ENCODE data around the gene ENOX2. TPM values are rescaled to one million over a fixed set of nuclear protein-coding genes. Genes with fewer than 3 reads are reported as not detected.

ENOX2 gene
- total and polyA plus RNA-seq, 8 donors, result 1.1 to 6.4 (median 4.7) TPM

GRCh38 chrX:130909469-130910136 lies 6.6 kb upstream of the ENOX2 start:
- Histone ChIP-seq H3K9me3 (no peaks in the 10 kb centered on the region), H3K4me1 (no peaks in the 10 kb centered on the region), H3K27me3 (no peaks in the 10 kb centered on the region), H3K36me3 (no peaks in the 10 kb centered on the region), H3K4me3 (no peak overlapping the region), H3K27ac (no peak overlapping the region)
- DNase-seq (no peak), ATAC-seq (peak in 1 of 4 donors; percentile 26), FAIRE-seq (no peak)
- no peak for TF ChIP-seq CTCF (IDR thresholded peaks at IDR 0.05)
- intact Hi-C loops (cut with DNase I), result loop anchor here in 2 of 3 donors (5.0 to 10.0 kb wide), 4 partner anchors 365 to 517 kb away; no protein-coding TSS in a partner anchor
- whole genome bisulfite sequencing, 2 donors, result 73 to 75% methylated on average over 2 of the region's 2 CpGs

DNA sequence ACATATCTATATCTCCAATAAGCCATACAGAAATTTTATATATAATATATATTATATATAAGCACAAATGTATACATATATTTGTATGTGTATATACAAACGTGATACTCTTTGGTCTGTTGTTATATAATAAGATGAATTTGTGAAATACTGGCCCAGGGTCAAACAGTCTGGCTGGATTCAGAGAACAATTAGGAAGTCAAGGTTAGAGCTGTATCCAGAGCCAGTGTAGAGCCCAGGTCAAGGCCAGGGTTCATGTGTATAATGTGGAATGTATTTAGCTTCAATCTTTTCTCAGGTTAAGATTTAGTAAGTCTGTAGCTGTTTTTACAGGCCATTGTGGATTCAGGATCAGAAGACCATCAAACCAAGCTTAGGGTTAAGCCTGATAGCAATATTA lies 3.8 kb upstream of the ENOX2 start:
- no peaks in the 10 kb centered on the region for H3K36me3 ChIP-seq
- WGBS, 2 donors, result 38 to 42% methylated on average over 1 of the region's 1 CpG

GRCh38 chrX:130902446-130902782 lies 595 bp downstream of the ENOX2 start:
- Histone ChIP-seq H3K27me3 (no peaks in the 10 kb centered on the region), H3K27ac (peak overlapping the region in 1 of 4 donors; percentile 69), H3K36me3 (no peaks in the 10 kb centered on the region), H3K4me1 (no peaks in the 10 kb centered on the region), H3K9me3 (no peaks in the 10 kb centered on the region), H3K4me3 (peak overlapping the region; percentile 35 to 52 (median 41))
- peak in 2 of 4 donors; percentile 1 to 8 for ATAC-seq
- 3 to 20% methylated on average over 10 to 11 of the region's 11 CpGs for WGBS, 2 donors
- no peak for DNase-seq
- intact Hi-C loops (cut with DNase I), result no loop called here
- FAIRE-seq, result no peak
- TF ChIP-seq CTCF (IDR thresholded peaks at IDR 0.05), result no peak

More for the DNA sequence above, 3.8 kb upstream of the ENOX2 start:
- TF ChIP-seq CTCF (IDR thresholded peaks at IDR 0.05), result no peak
- Histone ChIP-seq H3K9me3 (no peaks in the 10 kb centered on the region), H3K27me3 (no peaks in the 10 kb centered on the region), H3K4me3 (no peak overlapping the region), H3K27ac (no peak overlapping the region), H3K4me1 (no peaks in the 10 kb centered on the region)
- FAIRE-seq (no peak), ATAC-seq (no peak), DNase-seq (no peak)
- intact Hi-C loops (cut with DNase I), result no loop called here

GRCh38 chrX:130896802-130897501 lies 6.1 kb downstream of the ENOX2 start:
- H3K27ac ChIP-seq, result no peak overlapping the region
- intact Hi-C loops (cut with DNase I), result no loop called here
- ATAC-seq (peak in 1 of 4 donors; percentile 37), DNase-seq (no peak), FAIRE-seq (no peak)
- no peaks in the 10 kb centered on the region for H3K36me3 ChIP-seq
- H3K9me3 ChIP-seq, result no peaks in the 10 kb centered on the region
- no peaks in the 10 kb centered on the region for H3K27me3 ChIP-seq
- H3K4me3 ChIP-seq, result no peak overlapping the region
- 70 to 88% methylated on average over 9 of the region's 9 CpGs for WGBS, 2 donors
- no peaks in the 10 kb centered on the region for H3K4me1 ChIP-seq
- no peak for TF ChIP-seq CTCF (IDR thresholded peaks at IDR 0.05)

DNA sequence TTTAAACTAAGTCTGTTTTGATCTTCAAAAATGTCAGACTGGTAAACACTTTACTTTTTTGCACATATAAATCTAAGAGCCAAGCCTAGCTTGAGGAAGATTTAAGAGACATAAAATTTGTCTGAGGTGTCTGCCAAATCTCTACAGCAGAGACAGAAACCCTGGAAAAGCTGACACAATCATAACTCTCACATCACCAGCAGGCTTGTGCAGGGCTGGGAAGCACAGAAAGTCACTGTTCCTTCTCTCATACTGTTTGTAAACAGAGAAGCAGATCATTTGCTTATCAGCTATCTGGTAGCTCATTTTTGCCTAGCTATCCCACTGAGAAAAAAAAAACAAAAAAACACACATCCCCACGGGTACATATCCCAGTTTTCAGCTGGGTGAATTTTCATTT lies 7.0 kb downstream of the ENOX2 start:
- H3K27me3 ChIP-seq, result no peaks in the 10 kb centered on the region
- no peaks in the 10 kb centered on the region for H3K9me3 ChIP-seq
- intact Hi-C loops (cut with DNase I), result no loop called here
- FAIRE-seq (no peak), ATAC-seq (peak in 1 of 4 donors; percentile 51), DNase-seq (no peak)
- H3K36me3 ChIP-seq, result no peaks in the 10 kb centered on the region
- 45 to 50% methylated on average over 1 of the region's 1 CpG for WGBS, 2 donors
- H3K4me1 ChIP-seq, result no peaks in the 10 kb centered on the region
- H3K4me3 ChIP-seq, result no peak overlapping the region
- TF ChIP-seq CTCF (IDR thresholded peaks at IDR 0.05), result no peak
- peak overlapping the region in 1 of 4 donors; percentile 9 for H3K27ac ChIP-seq

Data from pancreas (tissue), 10 donors.